Choroid plexus epithelial cell (primary cell): ENCODE measurements around the gene BBS1.

Experiments used
- DNase-seq: peaks from one replicate; pipeline ENCODE4 v3.0.0-alpha.2; 2010; ENCODE audit warnings: low read depth
- H3K4me3 ChIP-seq: 2 replicates; pipeline ENCODE4 v1.5.1; 2011; ENCODE audit warnings: low read depth, mild to moderate bottlenecking, control low read depth, low read length, moderate library complexity
- TF ChIP-seq, protein P1 (sequence below): conservative IDR thresholded peaks from 2 replicates; pipeline ENCODE4 v1.5.1; 2011; ENCODE audit warnings: low read depth, mild to moderate bottlenecking, control low read depth, inconsistent platforms, low read length, moderate library complexity

BBS1 gene

DNA sequence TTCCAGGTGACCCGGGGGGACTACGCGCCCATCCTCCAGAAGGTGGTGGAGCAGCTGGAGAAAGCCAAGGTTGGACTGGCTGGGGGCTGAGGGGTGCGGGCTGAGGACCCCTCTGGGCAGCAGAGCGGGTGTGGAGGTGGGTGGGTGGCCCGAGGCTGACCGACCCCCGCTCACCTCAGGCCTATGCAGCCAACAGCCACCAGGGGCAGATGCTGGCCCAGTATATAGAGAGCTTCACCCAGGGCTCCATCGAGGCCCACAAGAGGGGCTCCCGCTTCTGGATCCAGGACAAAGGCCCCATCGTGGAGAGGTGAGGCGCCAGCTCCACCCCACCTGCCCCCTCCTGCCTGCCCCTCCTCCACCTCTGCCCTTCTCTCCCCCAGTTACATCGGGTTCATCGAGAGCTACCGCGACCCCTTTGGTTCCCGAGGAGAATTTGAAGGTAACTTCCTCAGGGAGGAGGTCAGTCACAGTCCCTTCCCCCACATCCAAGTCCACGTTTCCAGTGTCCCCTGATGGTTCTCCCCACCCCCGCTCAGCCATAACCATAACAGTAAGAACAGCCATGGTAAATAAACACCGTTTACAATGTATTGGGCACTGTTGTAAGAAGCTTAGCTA lies 19.0 kb upstream of the BBS1 start:
- no peak for DNase-seq
- TF ChIP-seq, protein P1, sequence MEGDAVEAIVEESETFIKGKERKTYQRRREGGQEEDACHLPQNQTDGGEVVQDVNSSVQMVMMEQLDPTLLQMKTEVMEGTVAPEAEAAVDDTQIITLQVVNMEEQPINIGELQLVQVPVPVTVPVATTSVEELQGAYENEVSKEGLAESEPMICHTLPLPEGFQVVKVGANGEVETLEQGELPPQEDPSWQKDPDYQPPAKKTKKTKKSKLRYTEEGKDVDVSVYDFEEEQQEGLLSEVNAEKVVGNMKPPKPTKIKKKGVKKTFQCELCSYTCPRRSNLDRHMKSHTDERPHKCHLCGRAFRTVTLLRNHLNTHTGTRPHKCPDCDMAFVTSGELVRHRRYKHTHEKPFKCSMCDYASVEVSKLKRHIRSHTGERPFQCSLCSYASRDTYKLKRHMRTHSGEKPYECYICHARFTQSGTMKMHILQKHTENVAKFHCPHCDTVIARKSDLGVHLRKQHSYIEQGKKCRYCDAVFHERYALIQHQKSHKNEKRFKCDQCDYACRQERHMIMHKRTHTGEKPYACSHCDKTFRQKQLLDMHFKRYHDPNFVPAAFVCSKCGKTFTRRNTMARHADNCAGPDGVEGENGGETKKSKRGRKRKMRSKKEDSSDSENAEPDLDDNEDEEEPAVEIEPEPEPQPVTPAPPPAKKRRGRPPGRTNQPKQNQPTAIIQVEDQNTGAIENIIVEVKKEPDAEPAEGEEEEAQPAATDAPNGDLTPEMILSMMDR = peak; percentile 64
- no peak overlapping the region for H3K4me3 ChIP-seq

DNA sequence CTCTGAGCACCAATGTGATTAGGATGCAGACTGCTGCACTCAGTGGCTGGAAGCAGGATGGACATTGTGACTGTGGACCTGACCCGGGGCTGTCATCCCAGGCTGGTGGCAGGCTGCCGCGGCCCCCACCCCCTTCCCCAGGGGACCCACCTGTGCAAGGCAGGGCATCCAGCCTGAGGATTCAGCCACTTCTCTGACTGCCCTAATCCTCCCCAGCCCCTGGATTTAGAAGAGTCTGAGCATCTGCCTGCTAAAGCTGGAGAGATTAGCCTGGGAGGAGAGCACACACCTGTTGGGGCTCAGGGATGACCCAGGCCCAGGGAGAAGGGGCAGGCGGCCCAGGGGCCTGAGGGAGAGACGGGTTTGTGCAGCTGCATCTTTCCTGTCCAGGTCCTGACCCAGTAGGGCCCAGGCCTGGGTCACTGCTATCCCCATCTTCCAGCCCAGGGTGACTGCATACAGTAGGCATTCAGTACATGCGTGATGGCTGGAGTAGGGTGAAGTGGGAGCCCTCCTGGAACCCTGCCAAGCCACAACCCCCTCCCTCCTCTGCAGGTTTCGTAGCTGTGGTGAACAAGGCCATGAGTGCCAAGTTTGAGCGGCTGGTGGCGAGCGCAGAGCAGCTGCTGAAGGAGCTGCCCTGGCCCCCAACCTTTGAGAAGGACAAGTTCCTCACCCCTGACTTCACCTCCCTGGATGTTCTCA lies 18.1 kb upstream of the BBS1 start:
- H3K4me3 ChIP-seq = no peak overlapping the region
- TF ChIP-seq, protein P1 = no peak
- peak; percentile 52 for DNase-seq

DNA sequence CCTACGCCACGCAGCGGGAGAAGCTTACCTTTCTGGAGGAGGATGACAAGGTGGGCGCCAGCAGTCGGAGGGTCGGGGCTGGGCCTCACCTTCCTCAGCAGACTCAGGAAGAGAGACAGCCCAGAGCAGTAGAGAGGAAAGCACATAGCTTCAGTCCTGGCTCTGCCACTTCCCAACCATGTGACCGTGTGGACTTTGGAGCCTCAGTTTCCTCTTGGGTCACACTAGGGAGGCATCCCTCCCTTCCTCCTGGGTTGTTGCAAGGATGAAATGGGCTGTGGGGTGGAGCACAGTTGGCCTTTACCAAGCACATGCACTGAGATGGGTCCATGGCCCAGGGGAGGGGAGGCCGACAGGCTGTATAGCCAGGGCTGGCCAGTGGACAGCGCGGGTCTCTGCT lies 17.3 kb upstream of the BBS1 start:
- TF ChIP-seq, protein P1 = no peak
- DNase-seq = no peak
- no peak overlapping the region for H3K4me3 ChIP-seq

DNA sequence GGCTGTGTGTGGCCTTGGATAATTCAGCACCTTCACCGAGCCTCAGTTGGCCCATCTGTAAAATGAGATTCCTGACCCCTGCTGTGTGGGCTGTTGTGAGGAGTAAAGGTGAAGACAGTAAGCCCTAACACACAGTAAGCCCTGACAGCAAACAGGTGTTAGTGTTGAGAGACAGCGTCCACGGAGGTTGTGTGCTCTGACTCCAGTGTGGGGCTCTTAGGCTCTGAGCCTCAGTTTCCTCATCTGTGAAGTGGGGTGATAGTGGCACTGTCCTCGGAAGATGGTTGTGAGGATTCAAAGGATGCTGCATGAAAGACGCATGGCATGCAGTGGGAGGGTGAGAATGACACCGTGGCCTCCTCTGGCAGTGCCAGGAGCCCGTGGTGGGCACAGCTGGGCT lies 16.0 kb upstream of the BBS1 start:
- no peak for DNase-seq
- no peak overlapping the region for H3K4me3 ChIP-seq
- TF ChIP-seq, protein P1 = no peak

DNA sequence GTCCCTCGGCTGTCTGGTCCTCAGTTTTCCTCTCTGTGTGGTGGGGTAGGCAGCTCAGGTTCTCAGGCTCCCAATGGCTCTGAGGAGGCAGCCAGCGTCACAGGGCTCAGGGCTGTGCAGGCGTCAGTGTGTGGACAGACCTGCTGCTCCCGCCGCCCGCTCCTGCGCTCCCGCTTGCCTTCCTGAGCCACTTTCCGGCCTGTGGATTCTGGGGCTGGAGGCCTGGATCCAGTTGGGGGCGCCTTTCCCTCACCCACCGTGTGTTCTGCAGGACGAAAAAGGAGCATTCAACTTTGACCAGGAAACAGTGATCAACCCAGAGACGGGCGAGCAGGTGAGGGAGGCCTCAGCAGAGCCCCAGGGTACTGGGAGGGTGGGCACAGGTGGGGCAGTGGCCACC lies 15.5 kb upstream of the BBS1 start:
- no peak for DNase-seq
- no peak overlapping the region for H3K4me3 ChIP-seq
- TF ChIP-seq, protein P1 = no peak

DNA sequence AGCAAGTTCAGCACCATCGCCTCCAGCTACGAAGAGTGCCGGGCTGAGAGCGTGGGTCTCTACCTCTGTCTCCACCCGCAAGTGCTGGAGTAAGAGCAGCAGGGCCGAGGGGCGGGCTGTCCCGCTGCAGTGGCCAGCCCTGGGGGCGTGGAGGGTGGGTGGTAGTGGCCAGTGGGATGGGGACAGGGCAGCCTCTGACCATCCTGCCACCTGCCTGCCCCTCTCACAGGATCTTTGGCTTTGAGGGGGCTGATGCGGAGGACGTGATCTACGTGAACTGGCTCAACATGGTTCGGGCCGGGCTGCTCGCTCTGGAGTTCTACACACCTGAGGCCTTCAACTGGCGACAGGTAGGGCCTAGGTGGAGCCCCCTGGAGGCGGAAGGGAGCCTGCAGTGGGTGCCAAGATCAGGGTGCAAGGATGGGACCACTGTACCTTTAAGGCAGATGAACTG lies 15.0 kb upstream of the BBS1 start:
- H3K4me3 ChIP-seq = no peak overlapping the region
- TF ChIP-seq, protein P1 = peak; percentile 43
- DNase-seq = no peak

DNA sequence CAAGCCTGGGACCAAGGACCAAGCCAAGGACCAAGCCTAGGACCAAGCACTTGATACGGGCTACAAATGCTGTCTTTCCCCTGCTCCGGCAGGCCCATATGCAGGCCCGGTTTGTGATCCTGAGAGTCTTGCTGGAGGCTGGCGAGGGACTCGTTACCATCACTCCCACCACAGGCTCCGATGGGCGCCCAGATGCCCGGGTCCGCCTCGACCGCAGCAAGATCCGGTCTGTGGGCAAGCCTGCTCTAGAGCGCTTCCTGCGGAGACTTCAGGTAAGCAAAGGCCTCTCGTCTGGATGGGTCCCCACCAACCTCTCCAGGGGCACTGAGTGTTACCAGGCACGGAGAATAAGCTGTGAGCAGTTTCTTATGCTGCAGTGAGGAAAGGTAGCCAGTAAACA lies 13.2 kb upstream of the BBS1 start:
- TF ChIP-seq, protein P1 = no peak
- no peak for DNase-seq
- no peak overlapping the region for H3K4me3 ChIP-seq
